WERI-Rb-1 (cell line): Measurements from ENCODE around the gene TMEM256.

Source experiments
- DNase-seq: peaks from one replicate; pipeline ENCODE4 v3.0.0-alpha.2; 2020
- H3K27ac ChIP-seq: fragments of 250-450 bp; sonication (Bioruptor Pico); 2 replicates; pipeline ENCODE4 v1.5.1; 2020; ENCODE audit warnings: mild to moderate bottlenecking, moderate library complexity
- H3K27me3 ChIP-seq: fragments of 250-450 bp; sonication (Bioruptor Pico); 2 replicates; pipeline ENCODE4 v1.5.1; 2021; ENCODE audit warnings: mild to moderate bottlenecking, low read depth, moderate library complexity; ENCODE audit not compliant: insufficient read depth, severe bottlenecking
- H3K36me3 ChIP-seq: fragments of 250-450 bp; sonication (Bioruptor Pico); 2 replicates; pipeline ENCODE4 v1.5.1; 2020; ENCODE audit warnings: mild to moderate bottlenecking, moderate library complexity
- H3K4me3 ChIP-seq: 2 replicates; pipeline ENCODE4 v1.5.1; 2011; ENCODE audit warnings: low read depth, mild to moderate bottlenecking, control low read depth, low read length
- H3K9me3 ChIP-seq: fragments of 250-450 bp; sonication (Bioruptor Pico); 2 replicates; pipeline ENCODE4 v1.5.1; 2021; ENCODE audit warnings: mild to moderate bottlenecking, moderate library complexity; ENCODE audit not compliant: severe bottlenecking
- TF ChIP-seq, protein P1 (sequence below): IDR thresholded peaks from 2 replicates; pipeline ENCODE4 v1.5.1; 2011; ENCODE audit warnings: low read depth, mild to moderate bottlenecking, control low read depth, inconsistent platforms, low read length

The TMEM256 gene

DNA sequence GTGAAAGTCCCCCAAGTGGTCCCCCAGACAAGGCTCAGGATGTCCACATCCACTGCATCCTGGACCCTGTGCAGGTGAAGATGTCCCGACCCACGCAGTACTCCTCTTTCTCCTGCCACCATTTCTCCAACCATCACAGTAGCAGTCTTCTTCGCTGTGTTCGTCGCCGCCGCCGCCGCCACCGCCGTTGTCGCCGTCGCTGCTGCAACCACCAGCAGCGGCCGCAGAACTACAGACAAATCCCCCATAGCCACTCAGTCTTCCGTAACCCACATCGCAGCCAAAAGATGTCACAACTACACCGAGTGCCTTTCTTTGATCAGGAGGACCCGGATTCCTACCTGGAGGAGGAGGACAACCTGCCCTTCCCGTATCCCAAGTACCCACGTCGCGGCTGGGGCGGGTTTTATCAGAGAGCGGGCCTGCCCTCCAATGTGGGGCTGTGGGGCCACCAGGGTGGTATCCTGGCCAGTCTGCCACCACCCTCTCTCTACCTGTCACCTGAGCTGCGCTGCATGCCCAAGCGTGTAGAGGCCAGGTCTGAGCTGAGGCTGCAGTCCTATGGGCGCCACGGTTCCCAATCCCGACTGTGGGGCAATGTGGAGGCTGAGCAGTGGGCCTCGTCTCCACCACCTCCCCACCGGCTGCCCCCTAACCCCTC is 22.4 kb upstream of the TMEM256 start:
- H3K36me3 ChIP-seq: no peaks in the 10 kb centered on the region
- no peak overlapping the region for H3K4me3 ChIP-seq
- no peaks in the 10 kb centered on the region for H3K9me3 ChIP-seq
- no peaks in the 10 kb centered on the region for H3K27me3 ChIP-seq
- H3K27ac ChIP-seq: no peak overlapping the region
- no peak for DNase-seq
- TF ChIP-seq, protein P1, sequence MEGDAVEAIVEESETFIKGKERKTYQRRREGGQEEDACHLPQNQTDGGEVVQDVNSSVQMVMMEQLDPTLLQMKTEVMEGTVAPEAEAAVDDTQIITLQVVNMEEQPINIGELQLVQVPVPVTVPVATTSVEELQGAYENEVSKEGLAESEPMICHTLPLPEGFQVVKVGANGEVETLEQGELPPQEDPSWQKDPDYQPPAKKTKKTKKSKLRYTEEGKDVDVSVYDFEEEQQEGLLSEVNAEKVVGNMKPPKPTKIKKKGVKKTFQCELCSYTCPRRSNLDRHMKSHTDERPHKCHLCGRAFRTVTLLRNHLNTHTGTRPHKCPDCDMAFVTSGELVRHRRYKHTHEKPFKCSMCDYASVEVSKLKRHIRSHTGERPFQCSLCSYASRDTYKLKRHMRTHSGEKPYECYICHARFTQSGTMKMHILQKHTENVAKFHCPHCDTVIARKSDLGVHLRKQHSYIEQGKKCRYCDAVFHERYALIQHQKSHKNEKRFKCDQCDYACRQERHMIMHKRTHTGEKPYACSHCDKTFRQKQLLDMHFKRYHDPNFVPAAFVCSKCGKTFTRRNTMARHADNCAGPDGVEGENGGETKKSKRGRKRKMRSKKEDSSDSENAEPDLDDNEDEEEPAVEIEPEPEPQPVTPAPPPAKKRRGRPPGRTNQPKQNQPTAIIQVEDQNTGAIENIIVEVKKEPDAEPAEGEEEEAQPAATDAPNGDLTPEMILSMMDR: no peak

DNA sequence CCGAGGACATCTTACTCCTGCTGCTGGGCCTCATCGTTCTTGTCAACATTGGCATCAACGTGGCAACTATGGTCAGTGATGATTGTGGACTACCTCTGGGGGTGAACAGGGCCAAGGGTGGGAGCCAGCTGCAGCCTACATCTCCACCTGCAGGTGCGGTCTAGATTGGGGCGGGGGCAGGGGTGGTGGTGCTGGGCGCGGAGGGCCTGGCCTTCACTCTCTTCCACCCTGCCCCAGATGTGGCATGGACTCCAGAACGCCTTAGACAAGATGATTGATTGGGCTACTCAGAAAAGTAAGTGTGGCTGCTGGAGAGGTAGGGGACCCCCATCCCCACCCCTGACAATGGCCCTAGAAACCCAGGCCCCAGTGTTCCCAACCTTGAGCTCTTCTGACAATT is 21.9 kb upstream of the TMEM256 start:
- TF ChIP-seq, protein P1: no peak
- no peak for DNase-seq
- Histone ChIP-seq H3K36me3 (no peaks in the 10 kb centered on the region), H3K9me3 (no peaks in the 10 kb centered on the region), H3K27me3 (no peaks in the 10 kb centered on the region), H3K4me3 (no peak overlapping the region), H3K27ac (no peak overlapping the region)

DNA sequence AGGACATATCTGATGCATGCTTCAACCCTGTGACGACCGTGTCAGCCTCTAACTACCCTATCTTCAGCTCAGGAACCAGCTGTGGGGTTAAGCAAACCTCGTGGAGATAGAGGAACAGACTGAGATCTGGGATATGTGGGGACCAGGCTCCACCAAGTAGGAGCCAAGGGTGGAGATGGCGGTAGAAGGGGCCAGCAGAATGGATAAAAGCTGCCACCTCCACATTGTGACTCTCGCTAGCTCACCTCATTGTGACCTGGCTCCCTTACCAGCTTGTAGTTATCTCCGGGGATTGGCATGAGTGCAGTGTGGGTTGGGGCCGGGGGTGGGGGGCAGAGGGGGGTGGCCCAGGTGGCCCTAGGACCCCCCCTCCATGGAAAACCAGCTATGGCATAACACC is 21.4 kb upstream of the TMEM256 start, which contains the start of gene SPEM2:
SPEM2 (plus strand) TSS at position 301 of the 400 bp plus-strand sequence; CDS start at position 374, 73 bp downstream.
- TF ChIP-seq, protein P1: no peak
- no peak within 1 kb of the TSS for H3K4me3 ChIP-seq
- no peak within 1 kb of the TSS for H3K27ac ChIP-seq
- no peak for DNase-seq
- no peaks in the 10 kb centered on the region for H3K27me3 ChIP-seq
- no peaks in the 10 kb centered on the region for H3K36me3 ChIP-seq
- no peaks in the 10 kb centered on the region for H3K9me3 ChIP-seq

DNA sequence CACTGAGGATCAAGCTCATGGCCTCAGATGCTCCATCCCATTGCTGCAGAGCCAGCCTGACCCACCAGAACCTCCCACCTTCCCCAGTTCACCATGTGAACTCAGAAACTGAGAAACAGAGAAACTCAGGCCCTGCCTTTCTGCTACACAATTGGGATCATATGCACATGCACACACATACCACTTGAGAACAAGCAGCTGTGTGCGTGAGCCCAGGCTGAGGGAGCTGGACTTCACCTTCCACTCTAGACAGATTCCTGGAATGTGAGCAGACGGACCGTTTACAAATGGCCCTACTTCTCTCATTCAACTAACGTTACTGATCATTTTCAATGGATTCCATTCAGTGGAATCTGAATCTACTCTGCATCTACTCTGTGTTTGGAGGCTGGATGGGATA is 19.8 kb upstream of the TMEM256 start:
- H3K9me3 ChIP-seq: no peaks in the 10 kb centered on the region
- no peaks in the 10 kb centered on the region for H3K36me3 ChIP-seq
- H3K27me3 ChIP-seq: no peaks in the 10 kb centered on the region
- no peak for DNase-seq
- no peak overlapping the region for H3K4me3 ChIP-seq
- no peak overlapping the region for H3K27ac ChIP-seq
- TF ChIP-seq, protein P1: no peak

DNA sequence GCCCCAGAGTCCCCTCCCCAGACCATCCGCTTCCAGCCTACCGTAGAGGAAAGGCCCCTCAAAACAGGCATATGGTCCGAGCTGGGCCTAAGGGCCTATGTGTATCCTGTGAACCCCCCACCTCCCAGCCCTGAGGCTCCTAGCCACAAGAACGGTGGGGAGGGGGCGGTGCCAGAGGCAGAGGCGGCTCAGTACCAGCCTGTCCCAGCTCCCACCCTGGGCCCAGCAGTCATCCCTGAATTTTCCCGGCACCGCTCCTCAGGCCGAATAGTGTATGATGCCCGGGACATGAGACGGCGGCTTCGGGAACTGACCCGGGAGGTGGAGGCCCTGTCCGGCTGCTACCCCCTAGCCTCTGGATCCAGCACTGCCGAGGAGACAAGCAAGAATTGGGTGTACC is 17.3 kb upstream of the TMEM256 start:
- H3K9me3 ChIP-seq: no peaks in the 10 kb centered on the region
- H3K36me3 ChIP-seq: peaks cover 1% of the 10 kb centered on the region; the same call in 1 of the 2 replicates
- no peak for DNase-seq
- TF ChIP-seq, protein P1: no peak
- H3K4me3 ChIP-seq: no peak overlapping the region
- H3K27me3 ChIP-seq: no peaks in the 10 kb centered on the region
- H3K27ac ChIP-seq: no peak overlapping the region
